Right lobe of liver (tissue), 6 donors: ENCODE data around the gene NCCRP1. TPM values are rescaled to one million over a fixed set of nuclear protein-coding genes. Genes with fewer than 3 reads are reported as not detected.

Source experiments
- ATAC-seq, 4 donors: fragments of 200-7000 bp; cut with Tn5 transposase; one replicate each; pipeline ENCODE4 v1.9.1; 2020; ENCODE audit warnings: mild to moderate bottlenecking in 4 of 4, moderate library complexity in 4 of 4
- DNase-seq, 3 donors: peaks; one replicate each; pipeline ENCODE4 v3.0.0-alpha.2; 2020
- H3K27ac ChIP-seq, 3 donors: fragments of 200-600 bp; one replicate each; pipeline ENCODE4 v1.8.0; 2022
- H3K27me3 ChIP-seq, 2 donors: fragments of 200-600 bp; one replicate each; pipeline ENCODE4 v1.8.0; 2022
- H3K36me3 ChIP-seq, 4 donors: fragments of 200-600 bp; sonication (generic) in 1 of 4; one replicate each; pipeline versions ENCODE4 v1.5.1 to v1.8.0; 2017 to 2022; ENCODE audit warnings: control low read depth in 1 of 4
- H3K4me1 ChIP-seq, 4 donors: fragments of 200-600 bp; sonication (generic) in 1 of 4; one replicate each; pipeline versions ENCODE4 v1.5.1 to v1.8.0; 2017 to 2022; ENCODE audit warnings: control low read depth in 1 of 4
- H3K4me3 ChIP-seq, 3 donors: fragments of 200-600 bp; one replicate each; pipeline ENCODE4 v1.8.0; 2022
- H3K9me3 ChIP-seq, 4 donors: fragments of 200-600 bp; sonication (generic) in 1 of 4; one replicate each; pipeline versions ENCODE4 v1.5.1 to v1.8.0; 2017 to 2022; ENCODE audit warnings: control low read depth in 1 of 4
- POLR2A ChIP-seq: fragments of 450-650 bp; IDR thresholded peaks from one replicate; pipeline ENCODE4 v1.6.1; 2017; ENCODE audit warnings: antibody characterized with exemption, mild to moderate bottlenecking
- WGBS: methylation state at CpG from one replicate; pipeline ENCODE4 v1.1.6; 2018; ENCODE audit warnings: low coverage, low lambda C conversion rate; ENCODE audit not compliant: insufficient coverage; ENCODE audit errors: missing lambda C conversion rate; 5-methylcytosine and 5-hydroxymethylcytosine counted together
- intact Hi-C, 2 donors: fragments of 100-400 bp; cut with DNase I; formaldehyde crosslinking; loops; one replicate each; pipeline versions ENCODE4 v1.11.2 to v1.14.1; 2022
- total RNA-seq, 6 experiments: library from RNA; depleted of rRNA in 2 of 6; stranded (reverse); fragments of >200 nt in 2 of 6; fragmentation: NEBNext Ultra II Directional in 3 of 6; extraction: Animal tissue kit (Norgen Biotek cat#: 25700) in 3 of 6; gene quantifications; one replicate each; pipeline versions ENCODE4 v1.1.0 to v1.2.4, GENCODE V29; 2016 to 2023
- TF ChIP-seq, protein P1 (sequence below), 4 donors: fragments of 200-600 bp in 3 of 4; fragments of 450-650 bp in 1 of 4; IDR thresholded peaks; one replicate each; pipeline versions ENCODE4 v1.5.1 to v1.8.0; 2016 to 2022; ENCODE audit warnings: antibody characterized with exemption in 4 of 4, mild to moderate bottlenecking in 2 of 4
- donor health status: DM: no; HTN: yes; CAD: no.
- donor health status: DM: no; HTN: no; CAD: no.
- donor health status: DM: no; HTN: no; CAD: no.
- donor health status: DM: no; HTN: yes; CAD: no.
- donor health status: DM: no; HTN: yes; CAD: no.

NCCRP1 gene
- total RNA-seq, 6 experiments from 2014 or later, result not detected

DNA sequence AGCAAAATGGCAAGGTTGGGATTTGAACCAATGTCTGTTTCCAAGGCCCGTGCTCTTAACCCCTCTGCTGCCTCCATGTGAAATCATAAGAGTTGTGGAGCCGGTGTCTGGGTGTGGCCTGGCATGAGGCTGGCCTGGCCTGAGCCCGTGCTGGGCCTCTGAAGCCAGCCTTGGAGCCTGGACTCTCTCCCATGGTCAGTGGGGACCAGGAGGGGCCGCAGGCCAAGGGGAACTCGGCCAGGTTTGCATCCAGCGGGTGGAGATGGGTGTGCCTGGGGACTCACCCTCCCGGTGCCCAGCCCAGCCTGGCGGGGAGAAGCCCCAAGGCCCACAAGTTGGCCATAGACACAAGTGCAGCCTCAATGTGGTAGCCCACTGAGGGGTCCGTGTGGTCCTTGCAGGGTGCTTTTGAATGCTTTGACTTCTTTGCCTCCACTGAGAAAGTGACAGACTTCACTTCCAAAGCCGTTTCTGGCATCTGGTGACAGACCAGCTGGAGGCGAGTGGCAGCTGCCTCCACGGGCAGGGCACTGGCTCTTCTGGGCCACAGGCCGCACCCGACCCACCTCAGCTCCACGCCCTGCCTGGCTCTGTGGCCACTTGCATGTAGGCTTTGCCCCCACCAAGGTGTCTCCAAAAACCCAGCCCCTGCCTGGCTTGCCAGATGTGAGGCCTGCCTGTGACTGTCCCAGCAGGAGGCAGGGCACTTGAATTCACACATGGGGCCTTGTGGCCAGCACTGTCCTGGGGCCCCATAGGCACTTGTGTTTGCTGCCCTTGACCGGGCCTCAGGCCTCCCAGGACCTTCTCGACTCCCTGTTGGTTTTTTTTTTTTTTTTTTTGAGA lies 26.2 kb upstream of the NCCRP1 start:
- Histone ChIP-seq H3K27me3 (no peaks in the 10 kb centered on the region), H3K36me3 (peaks cover 0 to 3% (median 0%) of the 10 kb centered on the region in 4 donors), H3K9me3 (no peaks in the 10 kb centered on the region), H3K4me3 (no peak overlapping the region), H3K27ac (no peak overlapping the region), H3K4me1 (peaks cover 0 to 15% (median 0%) of the 10 kb centered on the region in 4 donors)
- intact Hi-C loops, result no loop called here
- no peak for ATAC-seq
- WGBS, result 68% methylated on average over 3 of the region's 17 CpGs
- DNase-seq, result no peak
- TF ChIP-seq, protein P1, sequence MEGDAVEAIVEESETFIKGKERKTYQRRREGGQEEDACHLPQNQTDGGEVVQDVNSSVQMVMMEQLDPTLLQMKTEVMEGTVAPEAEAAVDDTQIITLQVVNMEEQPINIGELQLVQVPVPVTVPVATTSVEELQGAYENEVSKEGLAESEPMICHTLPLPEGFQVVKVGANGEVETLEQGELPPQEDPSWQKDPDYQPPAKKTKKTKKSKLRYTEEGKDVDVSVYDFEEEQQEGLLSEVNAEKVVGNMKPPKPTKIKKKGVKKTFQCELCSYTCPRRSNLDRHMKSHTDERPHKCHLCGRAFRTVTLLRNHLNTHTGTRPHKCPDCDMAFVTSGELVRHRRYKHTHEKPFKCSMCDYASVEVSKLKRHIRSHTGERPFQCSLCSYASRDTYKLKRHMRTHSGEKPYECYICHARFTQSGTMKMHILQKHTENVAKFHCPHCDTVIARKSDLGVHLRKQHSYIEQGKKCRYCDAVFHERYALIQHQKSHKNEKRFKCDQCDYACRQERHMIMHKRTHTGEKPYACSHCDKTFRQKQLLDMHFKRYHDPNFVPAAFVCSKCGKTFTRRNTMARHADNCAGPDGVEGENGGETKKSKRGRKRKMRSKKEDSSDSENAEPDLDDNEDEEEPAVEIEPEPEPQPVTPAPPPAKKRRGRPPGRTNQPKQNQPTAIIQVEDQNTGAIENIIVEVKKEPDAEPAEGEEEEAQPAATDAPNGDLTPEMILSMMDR (IDR thresholded peaks at IDR 0.05), result no peak
- TF ChIP-seq POLR2A, result no peak

DNA sequence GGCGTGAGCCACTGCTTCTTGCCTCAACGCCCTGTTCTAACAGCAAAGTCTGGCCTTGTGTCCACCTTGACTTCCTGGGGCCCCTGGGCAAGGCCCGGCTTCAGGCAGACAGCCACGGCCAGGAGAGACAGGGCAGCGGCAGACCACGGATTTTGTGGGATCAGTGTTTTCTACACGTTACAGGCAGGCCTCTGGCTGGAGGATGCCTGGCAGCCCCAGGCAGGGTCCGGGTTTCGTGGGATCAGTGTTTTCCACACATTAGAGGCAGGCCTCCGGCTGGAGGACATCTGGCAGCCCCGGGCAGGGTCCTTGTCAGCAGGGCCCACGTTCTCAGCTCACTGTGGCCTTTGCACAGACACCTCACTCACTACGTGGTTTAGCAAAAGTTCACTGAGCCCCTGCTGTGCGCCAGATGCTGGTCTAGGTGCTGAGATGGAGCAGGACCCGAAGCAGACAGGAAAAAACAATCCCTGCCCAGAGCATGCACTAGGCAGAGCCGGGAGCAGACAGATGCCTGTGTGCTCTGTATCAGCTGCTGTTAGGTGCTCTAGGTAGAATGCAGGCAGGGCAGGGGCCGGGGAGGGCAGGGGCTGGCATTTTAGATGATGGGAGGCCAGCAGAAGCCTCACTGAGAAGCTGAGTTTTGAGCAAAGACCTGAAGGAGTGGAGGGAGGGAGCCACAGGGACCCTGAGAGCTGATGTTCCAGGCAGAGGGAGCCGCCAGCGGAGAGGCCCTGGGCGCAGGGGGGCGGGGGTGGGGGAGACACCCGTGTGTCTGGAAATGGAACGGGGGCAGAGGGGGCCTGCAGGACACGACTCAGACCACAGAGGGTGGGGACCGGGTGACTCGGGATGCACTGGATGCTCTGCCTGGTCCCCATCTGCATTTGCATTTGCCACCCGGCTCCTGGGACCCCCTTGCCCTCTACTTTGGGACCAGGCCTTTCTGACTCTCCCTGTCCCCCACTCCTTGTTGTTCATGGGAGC lies 25.0 kb upstream of the NCCRP1 start:
- TF ChIP-seq POLR2A, result no peak
- TF ChIP-seq, protein P1 (IDR thresholded peaks at IDR 0.05), result no peak
- DNase-seq, result no peak
- Histone ChIP-seq H3K27ac (no peak overlapping the region), H3K4me1 (peaks cover 0 to 3% (median 0%) of the 10 kb centered on the region in 4 donors), H3K36me3 (peaks cover 0 to 8% (median 0%) of the 10 kb centered on the region in 4 donors), H3K27me3 (no peaks in the 10 kb centered on the region), H3K9me3 (no peaks in the 10 kb centered on the region), H3K4me3 (no peak overlapping the region)
- no peak for ATAC-seq
- intact Hi-C loops, result no loop called here
- 59% methylated on average over 3 of the region's 27 CpGs for WGBS

DNA sequence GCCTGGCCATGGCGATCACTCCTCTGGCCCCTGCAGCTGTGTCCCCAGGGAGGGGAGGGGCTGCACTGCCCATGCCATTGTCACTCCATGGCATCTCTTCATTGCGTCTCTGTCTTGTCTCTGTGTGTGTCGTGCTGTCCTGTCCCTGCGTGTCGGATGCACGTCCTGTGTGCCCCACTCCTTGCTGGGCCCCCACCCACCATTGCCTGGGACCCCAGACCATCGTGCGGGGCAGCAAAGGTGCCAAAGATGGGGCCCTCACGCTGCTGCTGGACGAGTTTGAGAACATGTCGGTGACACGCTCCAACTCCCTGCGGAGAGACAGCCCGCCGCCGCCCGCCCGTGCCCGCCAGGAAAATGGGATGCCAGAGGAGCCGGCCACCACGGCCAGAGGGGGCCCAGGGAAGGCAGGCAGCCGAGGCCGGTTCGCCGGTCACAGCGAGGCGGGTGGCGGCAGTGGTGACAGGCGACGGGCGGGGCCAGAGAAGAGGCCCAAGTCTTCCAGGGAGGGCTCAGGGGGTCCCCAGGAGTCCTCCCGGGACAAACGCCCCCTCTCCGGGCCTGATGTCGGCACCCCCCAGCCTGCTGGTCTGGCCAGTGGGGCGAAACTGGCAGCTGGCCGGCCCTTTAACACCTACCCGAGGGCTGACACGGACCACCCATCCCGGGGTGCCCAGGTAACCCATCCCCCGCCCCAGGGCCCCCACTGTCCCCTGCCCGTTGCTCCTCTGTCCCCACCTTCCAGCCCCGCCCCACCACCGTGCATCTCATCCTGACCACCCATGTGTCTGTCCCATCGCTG lies 23.9 kb upstream of the NCCRP1 start:
- Histone ChIP-seq H3K36me3 (peaks cover 0 to 18% (median 3%) of the 10 kb centered on the region in 4 donors), H3K4me1 (no peaks in the 10 kb centered on the region), H3K27ac (no peak overlapping the region), H3K4me3 (no peak overlapping the region), H3K27me3 (no peaks in the 10 kb centered on the region), H3K9me3 (no peaks in the 10 kb centered on the region)
- intact Hi-C loops, result no loop called here
- WGBS, result 92% methylated on average over 11 of the region's 45 CpGs
- ATAC-seq, result no peak
- TF ChIP-seq, protein P1 (IDR thresholded peaks at IDR 0.05), result no peak
- no peak for TF ChIP-seq POLR2A
- no peak for DNase-seq

DNA sequence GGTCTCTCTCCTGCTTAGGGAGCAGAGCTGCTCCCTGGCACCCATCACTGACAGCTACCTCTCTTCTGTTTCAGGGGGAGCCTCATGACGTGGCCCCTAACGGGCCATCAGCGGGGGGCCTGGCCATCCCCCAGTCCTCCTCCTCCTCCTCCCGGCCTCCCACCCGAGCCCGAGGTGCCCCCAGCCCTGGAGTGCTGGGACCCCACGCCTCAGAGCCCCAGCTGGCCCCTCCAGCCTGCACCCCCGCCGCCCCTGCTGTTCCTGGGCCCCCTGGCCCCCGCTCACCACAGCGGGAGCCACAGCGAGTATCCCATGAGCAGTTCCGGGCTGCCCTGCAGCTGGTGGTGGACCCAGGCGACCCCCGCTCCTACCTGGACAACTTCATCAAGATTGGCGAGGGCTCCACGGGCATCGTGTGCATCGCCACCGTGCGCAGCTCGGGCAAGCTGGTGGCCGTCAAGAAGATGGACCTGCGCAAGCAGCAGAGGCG lies 23.2 kb upstream of the NCCRP1 start:
- no peak for ATAC-seq
- peaks cover 0 to 19% (median 4%) of the 10 kb centered on the region in 4 donors for H3K36me3 ChIP-seq
- DNase-seq, result no peak
- H3K27ac ChIP-seq, result no peak overlapping the region
- no peak for TF ChIP-seq POLR2A
- TF ChIP-seq, protein P1 (IDR thresholded peaks at IDR 0.05), result no peak
- H3K4me3 ChIP-seq, result no peak overlapping the region
- WGBS, result 100% methylated on average over 5 of the region's 25 CpGs
- intact Hi-C loops, result no loop called here
- no peaks in the 10 kb centered on the region for H3K9me3 ChIP-seq
- no peaks in the 10 kb centered on the region for H3K4me1 ChIP-seq
- no peaks in the 10 kb centered on the region for H3K27me3 ChIP-seq
